ENCODE results near the gene AOPEP. TPM values are rescaled to one million over a fixed set of nuclear protein-coding genes. Genes with fewer than 3 reads are reported as not detected.
"Not testable (repeated sequence)": the region's sequence is repeated elsewhere in the genome, so short reads cannot be mapped to it uniquely, and the experiment has no call there.

The AOPEP gene
- total RNA-seq, 1 experiment from 2014 or later: 39.6 TPM

GRCh38 chr9:95007226-95007869 is 280.8 kb downstream of the AOPEP start:
- Histone ChIP-seq H3K27ac (peak overlapping the region; percentile 79), H3K27me3 (replicated peaks) (no peaks in the 10 kb centered on the region), H3K4me3 (peak overlapping the region; percentile 90), H3K9me3 (replicated peaks) (no peaks in the 10 kb centered on the region), H3K36me3 (peaks cover 58% of the 10 kb centered on the region), H3K4me1 (replicated peaks) (peaks cover 38% of the 10 kb centered on the region)
- peak in 1 of 2 experiments; percentile 52 for DNase-seq (ENCODE audit: low read depth in 1 of 2, low spot score in 2 of 2)

- no peaks in the 10 kb centered on the region for H3K9me3 ChIP-seq (replicated peaks)
- H3K4me1 ChIP-seq (replicated peaks): peaks cover 42% of the 10 kb centered on the region
- H3K27me3 ChIP-seq (replicated peaks): no peaks in the 10 kb centered on the region
- peak overlapping the region; percentile 90 for H3K4me3 ChIP-seq
- H3K27ac ChIP-seq: peak overlapping the region; percentile 79; the same call in 1 of the 2 replicates
- H3K36me3 ChIP-seq: peaks cover 63% of the 10 kb centered on the region
- DNase-seq (ENCODE audit: low read depth in 1 of 2, low spot score in 2 of 2): peak in 1 of 2 experiments; percentile 61
These were observed 281.8 kb downstream of the AOPEP start for GRCh38 chr9:95008151-95008771.

GRCh38 chr9:95009459-95009858 is 283.0 kb downstream of the AOPEP start:
- H3K36me3 ChIP-seq: peaks cover 71% of the 10 kb centered on the region

GRCh38 chr9:95010431-95010838 is 283.9 kb downstream of the AOPEP start:
- no peak overlapping the region for H3K4me3 ChIP-seq
- no peak for DNase-seq (ENCODE audit: low read depth in 1 of 2, low spot score in 2 of 2)

More at GRCh38 chr9:95009459-95009858, 283.0 kb downstream of the AOPEP start:
- peaks cover 36% of the 10 kb centered on the region for H3K4me1 ChIP-seq (replicated peaks)
- DNase-seq (ENCODE audit: low read depth in 1 of 2, low spot score in 2 of 2): no peak
- H3K4me3 ChIP-seq: no peak overlapping the region
- no peaks in the 10 kb centered on the region for H3K27me3 ChIP-seq (replicated peaks)
- no peak overlapping the region for H3K27ac ChIP-seq
- H3K9me3 ChIP-seq (replicated peaks): no peaks in the 10 kb centered on the region

GRCh38 chr9:95012035-95012708 is 285.7 kb downstream of the AOPEP start:
- no peak overlapping the region for H3K4me3 ChIP-seq
- peak in 1 of 2 experiments; percentile 32 for DNase-seq (ENCODE audit: low read depth in 1 of 2, low spot score in 2 of 2)
- H3K4me1 ChIP-seq (replicated peaks): peaks cover 32% of the 10 kb centered on the region
- H3K27ac ChIP-seq: no peak overlapping the region; the same call in 1 of the 2 replicates
- no peaks in the 10 kb centered on the region for H3K9me3 ChIP-seq (replicated peaks)
- peaks cover 78% of the 10 kb centered on the region for H3K36me3 ChIP-seq
- no peaks in the 10 kb centered on the region for H3K27me3 ChIP-seq (replicated peaks)

More at GRCh38 chr9:95010431-95010838, 283.9 kb downstream of the AOPEP start:
- H3K27ac ChIP-seq: no peak overlapping the region
- H3K27me3 ChIP-seq (replicated peaks): no peaks in the 10 kb centered on the region
- H3K36me3 ChIP-seq: peaks cover 75% of the 10 kb centered on the region
- no peaks in the 10 kb centered on the region for H3K9me3 ChIP-seq (replicated peaks)
- H3K4me1 ChIP-seq (replicated peaks): peaks cover 36% of the 10 kb centered on the region

GRCh38 chr9:95012902-95013301 is 286.4 kb downstream of the AOPEP start:
- no peaks in the 10 kb centered on the region for H3K9me3 ChIP-seq (replicated peaks)
- DNase-seq (ENCODE audit: low read depth in 1 of 2, low spot score in 2 of 2): no peak
- peaks cover 32% of the 10 kb centered on the region for H3K4me1 ChIP-seq (replicated peaks)
- H3K4me3 ChIP-seq: no peak overlapping the region
- H3K27ac ChIP-seq: no peak overlapping the region
- no peaks in the 10 kb centered on the region for H3K27me3 ChIP-seq (replicated peaks)
- H3K36me3 ChIP-seq: peaks cover 78% of the 10 kb centered on the region

- no peaks in the 10 kb centered on the region for H3K27me3 ChIP-seq (replicated peaks)
- H3K4me1 ChIP-seq (replicated peaks): peaks cover 41% of the 10 kb centered on the region
- DNase-seq (ENCODE audit: low read depth in 1 of 2, low spot score in 2 of 2): no peak
- peaks cover 76% of the 10 kb centered on the region for H3K36me3 ChIP-seq
- H3K4me3 ChIP-seq: no peak overlapping the region
- no peak overlapping the region for H3K27ac ChIP-seq
- H3K9me3 ChIP-seq (replicated peaks): no peaks in the 10 kb centered on the region
These were observed 288.4 kb downstream of the AOPEP start for GRCh38 chr9:95014917-95015316.

GRCh38 chr9:95015569-95015968 is 289.1 kb downstream of the AOPEP start:
- Histone ChIP-seq H3K36me3 (peaks cover 76% of the 10 kb centered on the region), H3K9me3 (replicated peaks) (no peaks in the 10 kb centered on the region), H3K27me3 (replicated peaks) (no peaks in the 10 kb centered on the region), H3K4me1 (replicated peaks) (peaks cover 44% of the 10 kb centered on the region), H3K4me3 (no peak overlapping the region), H3K27ac (no peak overlapping the region)
- DNase-seq (ENCODE audit: low read depth in 1 of 2, low spot score in 2 of 2): no peak

GRCh38 chr9:95017062-95017461 is 290.6 kb downstream of the AOPEP start:
- Histone ChIP-seq H3K36me3 (peaks cover 77% of the 10 kb centered on the region), H3K27me3 (replicated peaks) (no peaks in the 10 kb centered on the region), H3K9me3 (replicated peaks) (no peaks in the 10 kb centered on the region), H3K27ac (peak overlapping the region; percentile 90), H3K4me1 (replicated peaks) (peaks cover 36% of the 10 kb centered on the region), H3K4me3 (no peak overlapping the region)
- no peak for DNase-seq (ENCODE audit: low read depth in 1 of 2, low spot score in 2 of 2)

- Histone ChIP-seq H3K4me3 (no peak overlapping the region), H3K27me3 (replicated peaks) (no peaks in the 10 kb centered on the region), H3K27ac (peak overlapping the region; percentile 90), H3K9me3 (replicated peaks) (no peaks in the 10 kb centered on the region), H3K4me1 (replicated peaks) (peaks cover 34% of the 10 kb centered on the region), H3K36me3 (peaks cover 72% of the 10 kb centered on the region)
- DNase-seq (ENCODE audit: low read depth in 1 of 2, low spot score in 2 of 2): no peak
These were observed 291.2 kb downstream of the AOPEP start for GRCh38 chr9:95017661-95018060.

GRCh38 chr9:95018099-95018936 is 291.8 kb downstream of the AOPEP start:
- H3K27ac ChIP-seq: peak overlapping the region; percentile 90
- no peak overlapping the region for H3K4me3 ChIP-seq
- peaks cover 41% of the 10 kb centered on the region for H3K4me1 ChIP-seq (replicated peaks)
- H3K9me3 ChIP-seq (replicated peaks): no peaks in the 10 kb centered on the region
- peaks cover 74% of the 10 kb centered on the region for H3K36me3 ChIP-seq
- H3K27me3 ChIP-seq (replicated peaks): no peaks in the 10 kb centered on the region
- DNase-seq (ENCODE audit: low read depth in 1 of 2, low spot score in 2 of 2): peak; percentile 91 to 92

- H3K36me3 ChIP-seq: peaks cover 69% of the 10 kb centered on the region
- not testable (repeated sequence) for H3K27me3 ChIP-seq (replicated peaks); H3K27ac ChIP-seq; H3K4me3 ChIP-seq; DNase-seq (ENCODE audit: low read depth in 1 of 2, low spot score in 2 of 2); H3K9me3 ChIP-seq (replicated peaks)
- H3K4me1 ChIP-seq (replicated peaks): peaks cover 64% of the 10 kb centered on the region
These were observed 294.1 kb downstream of the AOPEP start for GRCh38 chr9:95020644-95021043.

- H3K36me3 ChIP-seq: peaks cover 70% of the 10 kb centered on the region
- no peak overlapping the region for H3K27ac ChIP-seq
- H3K4me1 ChIP-seq (replicated peaks): peaks cover 71% of the 10 kb centered on the region
- H3K27me3 ChIP-seq (replicated peaks): no peaks in the 10 kb centered on the region
- no peaks in the 10 kb centered on the region for H3K9me3 ChIP-seq (replicated peaks)
- H3K4me3 ChIP-seq: no peak overlapping the region
- DNase-seq (ENCODE audit: low read depth in 1 of 2, low spot score in 2 of 2): no peak
These were observed 294.8 kb downstream of the AOPEP start for GRCh38 chr9:95021166-95021886.

Data from SJSA1 (cell line).